Measurements from ENCODE around the gene VMA21. TPM values are rescaled to one million over a fixed set of nuclear protein-coding genes. Genes with fewer than 3 reads are reported as not detected.

The VMA21 gene
- total and polyA plus RNA-seq, 10 of the 15 experiments (the other 5 are each of a cell fraction or from before 2014, with no cell fraction given) = 12.9 to 53.6 (median 41.5) TPM

- TF ChIP-seq CUX1 (IDR thresholded peaks at IDR 0.05; ENCODE audit: insufficient replicate concordance, low read depth, low read length) = no peak
- TF ChIP-seq YY1 (IDR thresholded peaks at IDR 0.05; ENCODE audit: low read depth, low read length) = no peak
- 0 out of 3 replicates have a peak, but pooled peaks have one; percentile 9 for TF ChIP-seq POU2F2 (IDR thresholded peaks at IDR 0.05; ENCODE audit: borderline replicate concordance, low read depth, low read length)
- no peak for TF ChIP-seq ZNF384 (IDR thresholded peaks at IDR 0.05; ENCODE audit: borderline replicate concordance, low read depth, low read length)
- TF ChIP-seq ZBTB4 (CRISPR knock-in tag; IDR thresholded peaks at IDR 0.05) = no peak
- no peak for TF ChIP-seq CBX3 (IDR thresholded peaks at IDR 0.05; ENCODE audit: borderline replicate concordance, low read depth)
- TF ChIP-seq GATAD2B (conservative IDR thresholded peaks at IDR 0.05; ENCODE audit: low read depth) = 0 out of 2 replicates have a peak, but pooled peaks have one; percentile 50
- no peak; the same call in 1 of the 2 replicates for TF ChIP-seq NKRF (conservative IDR thresholded peaks at IDR 0.05)
- TF ChIP-seq MTA3 (IDR thresholded peaks at IDR 0.05; ENCODE audit: borderline replicate concordance, low read length) = no peak
- no peak for TF ChIP-seq SUZ12 (IDR thresholded peaks at IDR 0.05; ENCODE audit: unreplicated experiment)
- no peak for TF ChIP-seq NR2C2 (IDR thresholded peaks at IDR 0.05; ENCODE audit: borderline replicate concordance, control insufficient read depth, insufficient read length, low read depth)
- no peak for TF ChIP-seq FOXM1 (IDR thresholded peaks at IDR 0.05; ENCODE audit: low read depth, low read length)
- no peak for TF ChIP-seq HDAC2 (IDR thresholded peaks at IDR 0.05)
- no peak for TF ChIP-seq NBN (IDR thresholded peaks at IDR 0.05)
- no peak for TF ChIP-seq MYC (IDR thresholded peaks at IDR 0.05; ENCODE audit: insufficient read depth, insufficient read length, insufficient replicate concordance, low read length, severe bottlenecking)
- no peak; the same call in 1 of the 2 replicates for TF ChIP-seq SMAD5 (IDR thresholded peaks at IDR 0.05; ENCODE audit: low read depth)
- no peak for TF ChIP-seq ATF7 (IDR thresholded peaks at IDR 0.05; ENCODE audit: low read depth)
- TF ChIP-seq IRF4 (IDR thresholded peaks at IDR 0.05; ENCODE audit: low read depth, low read length) = no peak
These were observed at the start of gene VMA21 (continued) for GRCh38 chrX:151396825-151397740.

All from GM12878 (cell line).